Measurements from ENCODE around the gene MRM2. TPM values are rescaled to one million over a fixed set of nuclear protein-coding genes. Genes with fewer than 3 reads are reported as not detected.

The MRM2 gene
- total and polyA plus RNA-seq, 10 of the 15 experiments (the other 5 are each of a cell fraction or from before 2014, with no cell fraction given), result 43.2 to 128 (median 71.4) TPM

GRCh38 chr7:2199528-2199927 is 42.5 kb downstream of the MRM2 start:
- CTCF ChIA-PET, result no interaction called here
- TF ChIP-seq, protein P1, sequence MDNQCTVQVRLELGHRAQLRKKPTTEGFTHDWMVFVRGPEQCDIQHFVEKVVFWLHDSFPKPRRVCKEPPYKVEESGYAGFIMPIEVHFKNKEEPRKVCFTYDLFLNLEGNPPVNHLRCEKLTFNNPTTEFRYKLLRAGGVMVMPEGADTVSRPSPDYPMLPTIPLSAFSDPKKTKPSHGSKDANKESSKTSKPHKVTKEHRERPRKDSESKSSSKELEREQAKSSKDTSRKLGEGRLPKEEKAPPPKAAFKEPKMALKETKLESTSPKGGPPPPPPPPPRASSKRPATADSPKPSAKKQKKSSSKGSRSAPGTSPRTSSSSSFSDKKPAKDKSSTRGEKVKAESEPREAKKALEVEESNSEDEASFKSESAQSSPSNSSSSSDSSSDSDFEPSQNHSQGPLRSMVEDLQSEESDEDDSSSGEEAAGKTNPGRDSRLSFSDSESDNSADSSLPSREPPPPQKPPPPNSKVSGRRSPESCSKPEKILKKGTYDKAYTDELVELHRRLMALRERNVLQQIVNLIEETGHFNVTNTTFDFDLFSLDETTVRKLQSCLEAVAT (IDR thresholded peaks at IDR 0.05), result no peak
- no peak for TF ChIP-seq BCL3 (IDR thresholded peaks at IDR 0.05; ENCODE audit: borderline replicate concordance, insufficient read depth, low read depth, low read length, poor library complexity, severe bottlenecking)
- no peak for TF ChIP-seq HDAC2 (IDR thresholded peaks at IDR 0.05)
- TF ChIP-seq, protein P2, sequence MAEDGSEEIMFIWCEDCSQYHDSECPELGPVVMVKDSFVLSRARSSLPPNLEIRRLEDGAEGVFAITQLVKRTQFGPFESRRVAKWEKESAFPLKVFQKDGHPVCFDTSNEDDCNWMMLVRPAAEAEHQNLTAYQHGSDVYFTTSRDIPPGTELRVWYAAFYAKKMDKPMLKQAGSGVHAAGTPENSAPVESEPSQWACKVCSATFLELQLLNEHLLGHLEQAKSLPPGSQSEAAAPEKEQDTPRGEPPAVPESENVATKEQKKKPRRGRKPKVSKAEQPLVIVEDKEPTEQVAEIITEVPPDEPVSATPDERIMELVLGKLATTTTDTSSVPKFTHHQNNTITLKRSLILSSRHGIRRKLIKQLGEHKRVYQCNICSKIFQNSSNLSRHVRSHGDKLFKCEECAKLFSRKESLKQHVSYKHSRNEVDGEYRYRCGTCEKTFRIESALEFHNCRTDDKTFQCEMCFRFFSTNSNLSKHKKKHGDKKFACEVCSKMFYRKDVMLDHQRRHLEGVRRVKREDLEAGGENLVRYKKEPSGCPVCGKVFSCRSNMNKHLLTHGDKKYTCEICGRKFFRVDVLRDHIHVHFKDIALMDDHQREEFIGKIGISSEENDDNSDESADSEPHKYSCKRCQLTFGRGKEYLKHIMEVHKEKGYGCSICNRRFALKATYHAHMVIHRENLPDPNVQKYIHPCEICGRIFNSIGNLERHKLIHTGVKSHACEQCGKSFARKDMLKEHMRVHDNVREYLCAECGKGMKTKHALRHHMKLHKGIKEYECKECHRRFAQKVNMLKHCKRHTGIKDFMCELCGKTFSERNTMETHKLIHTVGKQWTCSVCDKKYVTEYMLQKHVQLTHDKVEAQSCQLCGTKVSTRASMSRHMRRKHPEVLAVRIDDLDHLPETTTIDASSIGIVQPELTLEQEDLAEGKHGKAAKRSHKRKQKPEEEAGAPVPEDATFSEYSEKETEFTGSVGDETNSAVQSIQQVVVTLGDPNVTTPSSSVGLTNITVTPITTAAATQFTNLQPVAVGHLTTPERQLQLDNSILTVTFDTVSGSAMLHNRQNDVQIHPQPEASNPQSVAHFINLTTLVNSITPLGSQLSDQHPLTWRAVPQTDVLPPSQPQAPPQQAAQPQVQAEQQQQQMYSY (CRISPR knock-in tag; IDR thresholded peaks at IDR 0.05), result no peak
- TF ChIP-seq PML (IDR thresholded peaks at IDR 0.05; ENCODE audit: low read length), result no peak
- TF ChIP-seq NFYA (IDR thresholded peaks at IDR 0.05; ENCODE audit: borderline replicate concordance, low read depth, low read length), result no peak
- TF ChIP-seq IRF4 (IDR thresholded peaks at IDR 0.05; ENCODE audit: low read depth, low read length), result no peak
- TF ChIP-seq USF2 (IDR thresholded peaks at IDR 0.05; ENCODE audit: borderline replicate concordance, low read depth, low read length), result no peak
- TF ChIP-seq RELA (IDR thresholded peaks at IDR 0.05; ENCODE audit: borderline replicate concordance, partially characterized antibody), result no peak
- TF ChIP-seq SPI1 (IDR thresholded peaks at IDR 0.05; ENCODE audit: borderline replicate concordance, insufficient read depth, low read depth, low read length), result no peak
- no peak for TF ChIP-seq FOXM1 (IDR thresholded peaks at IDR 0.05; ENCODE audit: low read depth, low read length)
- TF ChIP-seq ZNF384 (IDR thresholded peaks at IDR 0.05; ENCODE audit: borderline replicate concordance, low read depth, low read length), result no peak
- TF ChIP-seq SRF (IDR thresholded peaks at IDR 0.05; ENCODE audit: low read depth in 2 of 2, low read length in 2 of 2), result no peak
- no peak for TF ChIP-seq PAX8 (IDR thresholded peaks at IDR 0.05)
- no peak for TF ChIP-seq NBN (IDR thresholded peaks at IDR 0.05)
- TF ChIP-seq RBBP5 (conservative IDR thresholded peaks at IDR 0.05), result no peak

More at GRCh38 chr7:2199528-2199927, 42.5 kb downstream of the MRM2 start:
- ATAC-seq (no peak), DNase-seq (ENCODE audit: low read depth, low spot score) (no peak), FAIRE-seq (no peak)
- H3K4me3 ChIP-seq, result no peak overlapping the region
- H2AFZ ChIP-seq (ENCODE audit: control insufficient read depth, low read depth, low read length), result no peak overlapping the region
- no peak overlapping the region for H3K27ac ChIP-seq (ENCODE audit: control insufficient read depth, insufficient read depth)
- ChIA-PET POLR2A (no interaction called here), RAD21 (ENCODE audit: unreplicated experiment) (no interaction called here), SMC1A (ENCODE audit: uncharacterized antibody, unreplicated experiment) (no interaction called here)
- peaks cover 4% of the 10 kb centered on the region; the same call in 1 of the 3 replicates for H3K9me3 ChIP-seq (replicated peaks; ENCODE audit: control insufficient read depth, insufficient read depth, low read length)
- H3K79me2 ChIP-seq (ENCODE audit: control insufficient read depth, insufficient read depth, low read length), result no peaks in the 10 kb centered on the region
- H4K20me1 ChIP-seq (ENCODE audit: control insufficient read depth, insufficient read depth), result no peaks in the 10 kb centered on the region
- intact Hi-C loops (cut with micrococcal nuclease; ENCODE audit: unreplicated experiment), result no loop called here
- peaks cover 9% of the 10 kb centered on the region for H3K4me1 ChIP-seq (ENCODE audit: control insufficient read depth, insufficient read depth, low read length)
- no peak overlapping the region for H3K9ac ChIP-seq (ENCODE audit: control insufficient read depth, insufficient read depth, low read length)
- no peaks in the 10 kb centered on the region for H3K27me3 ChIP-seq (replicated peaks in 1 of 2; ENCODE audit: control insufficient read depth in 2 of 2, insufficient read depth in 2 of 2, low read length in 1 of 2)
- H3K4me2 ChIP-seq (ENCODE audit: control insufficient read depth, insufficient read depth), result no peak overlapping the region
- in situ Hi-C loops (cut with MboI), result no loop called here
- 96% methylated on average over 16 of the region's 16 CpGs for WGBS (ENCODE audit: insufficient coverage, insufficient replicate concordance, low lambda C conversion rate, missing lambda C conversion rate)
- BruUV-seq (replicated peaks), result no TSS peak
- H3K36me3 ChIP-seq (ENCODE audit: control insufficient read depth in 2 of 2, insufficient read depth in 2 of 2, low read length in 1 of 2), result peaks cover 11 to 34% of the 10 kb centered on the region in 2 experiments; a peak in 3 of 4 replicates
